K562 (cell line): ENCODE data around the gene RXRA. TPM values are rescaled to one million over a fixed set of nuclear protein-coding genes. Genes with fewer than 3 reads are reported as not detected.

Experiments
- ATAC-seq: fragments of 200-7000 bp; cut with Tn5 transposase; 3 replicates; pipeline ENCODE4 v1.9.1; 2020; ENCODE audit warnings: moderate library complexity
- BruUV-seq: library from RNA; stranded (reverse); fragments of 400-500 nt; replicated peaks from 2 replicates; lab custom pipeline; 2021; lab: Mats Ljungman, UMichigan
- CTCF ChIA-PET: fragments of 300-600 bp; formaldehyde crosslinking; extraction: SDS; loops from one replicate; lab custom pipeline; 2021; ENCODE audit warnings: low intra/inter-chr PET ratio; lab: Yijun Ruan, JAX
- POLR2A ChIA-PET: fragments of 300-600, 350-650 bp; sonication (Branson Sonifier 250); formaldehyde crosslinking; extraction: SDS; loops from one replicate; lab custom pipeline; 2021; ENCODE audit warnings: antibody characterized with exemption, inconsistent platforms; lab: Yijun Ruan, JAX
- DNase-seq, 4 experiments: peaks; one replicate each; pipeline versions ENCODE4 v3.0.0 to v3.0.0-alpha.2; 2011 to 2018; ENCODE audit warnings: low spot score in 3 of 4, mixed read lengths in 3 of 4; ENCODE audit errors: extremely low read depth in 1 of 4
- FAIRE-seq: peaks from 2 replicates; lab custom pipeline; 2011; peaks lifted over from hg19 to GRCh38; lab: Jason Lieb, UNC
- H2AFZ ChIP-seq: 2 replicates; pipeline ENCODE4 v1.6.0; 2011; ENCODE audit warnings: low read depth, low read length, control low read depth, inconsistent platforms
- H3K27ac ChIP-seq: fragments of 200-600 bp; 3 replicates; pipeline ENCODE4 v1.8.0; 2011; ENCODE audit warnings: low read depth, mild to moderate bottlenecking, control low read depth, inconsistent platforms, low read length, moderate library complexity, mixed read lengths; ENCODE audit errors: extremely low read depth
- H3K27me3 ChIP-seq, 2 experiments: fragments of 300-600 bp in 1 of 2; 2 replicates in 1 of 2; 3 replicates in 1 of 2; pipeline versions ENCODE4 v1.6.0 to v1.8.0; 2011; ENCODE audit warnings: inconsistent platforms in 2 of 2, low read length in 2 of 2, mild to moderate bottlenecking in 1 of 2, mixed read lengths in 1 of 2, moderate library complexity in 1 of 2; ENCODE audit not compliant: control insufficient read depth in 2 of 2, insufficient read depth in 2 of 2
- H3K36me3 ChIP-seq: fragments of 300-600 bp; 3 replicates; pipeline ENCODE4 v1.8.0; 2011; ENCODE audit warnings: mild to moderate bottlenecking, low read length, inconsistent platforms; ENCODE audit not compliant: control insufficient read depth, insufficient read depth
- H3K4me1 ChIP-seq, 2 experiments: fragments of 200-600 bp in 1 of 2; replicated peaks in 1 of 2; 2 replicates in 1 of 2; 3 replicates in 1 of 2; pipeline versions ENCODE4 v1.5.1 to v1.8.0; 2011; ENCODE audit warnings: inconsistent platforms in 2 of 2, low read length in 2 of 2, mild to moderate bottlenecking in 1 of 2, mixed read lengths in 1 of 2, moderate library complexity in 1 of 2; ENCODE audit not compliant: control insufficient read depth in 2 of 2, insufficient read depth in 2 of 2
- H3K4me2 ChIP-seq: 2 replicates; pipeline ENCODE4 v1.6.1; 2011; ENCODE audit warnings: low read length, control low read depth, inconsistent platforms, mixed read lengths; ENCODE audit not compliant: insufficient read depth
- H3K4me3 ChIP-seq: fragments of 200-600 bp; sonication (generic), shearing (Covaris generic); 2 replicates; pipeline ENCODE4 v1.5.1; 2016; ENCODE audit warnings: control low read depth, inconsistent platforms
- H3K79me2 ChIP-seq: fragments of 200-600 bp; 3 replicates; pipeline ENCODE4 v1.8.0; 2011; ENCODE audit warnings: low read length, inconsistent platforms; ENCODE audit not compliant: control insufficient read depth, insufficient read depth
- H3K9ac ChIP-seq, 2 experiments: 2 replicates each; pipeline versions ENCODE4 v1.6.0 to v1.6.1; 2011; ENCODE audit warnings: low read depth in 2 of 2, low read length in 2 of 2, control low read depth in 1 of 2, inconsistent platforms in 1 of 2, mild to moderate bottlenecking in 1 of 2, mixed read lengths in 1 of 2; ENCODE audit not compliant: insufficient read depth in 1 of 2
- H3K9me1 ChIP-seq: one replicate; pipeline ENCODE4 v1.6.0; 2011; ENCODE audit warnings: inconsistent platforms, mild to moderate bottlenecking, low read length, moderate library complexity; ENCODE audit not compliant: control insufficient read depth, insufficient read depth
- H3K9me3 ChIP-seq: replicated peaks from 2 replicates; pipeline ENCODE4 v1.5.1; 2011; ENCODE audit warnings: low read depth, low read length, inconsistent platforms; ENCODE audit not compliant: control insufficient read depth, insufficient read depth
- H4K20me1 ChIP-seq: replicated peaks from 2 replicates; pipeline ENCODE4 v1.6.1; 2011; ENCODE audit warnings: low read length, inconsistent platforms, mixed read lengths; ENCODE audit not compliant: control insufficient read depth, insufficient read depth
- ATF3 ChIP-seq, 2 experiments: fragments of 450-650 bp in 1 of 2; sonication (generic) in 1 of 2; formaldehyde crosslinking in 1 of 2; IDR thresholded peaks in 1 of 2; conservative IDR thresholded peaks in 1 of 2; 2 replicates each; pipeline versions ENCODE4 v1.6.1 to v1.8.1; 2016 to 2023; ENCODE audit warnings: mild to moderate bottlenecking in 2 of 2, moderate library complexity in 2 of 2, inconsistent platforms in 1 of 2, missing genetic modification reagents in 1 of 2
- CTBP1 ChIP-seq: fragments of 450-650 bp; IDR thresholded peaks from 2 replicates; pipeline ENCODE4 v1.6.1; 2016; ENCODE audit warnings: borderline replicate concordance
- ESRRA ChIP-seq: fragments of 450-650 bp; IDR thresholded peaks from 2 replicates; pipeline ENCODE4 v1.6.1; 2014; ENCODE audit warnings: low read depth, mild to moderate bottlenecking, moderate library complexity, borderline replicate concordance
- FOSL1 ChIP-seq: fragments of 200-800 bp; sonication (Bioruptor generic); conservative IDR thresholded peaks from 2 replicates; pipeline ENCODE4 v1.6.1; 2016; ENCODE audit warnings: missing genetic modification characterization, missing compliant biosample characterization
- JUN ChIP-seq, 2 experiments: sonication (generic) in 1 of 2; formaldehyde crosslinking in 1 of 2; IDR thresholded peaks; 2 replicates each; pipeline versions ENCODE4 v1.6.1 to v1.8.0; 2012 to 2022; ENCODE audit warnings: borderline replicate concordance in 2 of 2, mild to moderate bottlenecking in 2 of 2, improper control_type of control experiment in 1 of 2, low read depth in 1 of 2, low read length in 1 of 2, missing genetic modification reagents in 1 of 2
- NR2C1 ChIP-seq, 2 experiments: fragments of 450-650 bp; IDR thresholded peaks; 2 replicates each; pipeline ENCODE4 v1.6.1; 2017; ENCODE audit warnings: mild to moderate bottlenecking in 2 of 2, antibody characterized with exemption in 1 of 2, inconsistent platforms in 1 of 2, missing compliant biosample characterization in 1 of 2, missing genetic modification characterization in 1 of 2
- RB1 ChIP-seq: fragments of 450-650 bp; IDR thresholded peaks from 2 replicates; pipeline ENCODE4 v1.6.1; 2017; ENCODE audit warnings: low read depth, mild to moderate bottlenecking
- TSC22D4 ChIP-seq: fragments of 450-650 bp; IDR thresholded peaks from 2 replicates; pipeline ENCODE4 v1.6.1; 2016; ENCODE audit warnings: missing genetic modification characterization, missing biosample characterization, control low read depth
- WGBS: fragments of 100-300 bp; shearing (Covaris generic); methylation state at CpG from one replicate; pipeline ENCODE4 v1.1.6; 2016; ENCODE audit warnings: low coverage, mixed read lengths; ENCODE audit not compliant: insufficient coverage; ENCODE audit errors: missing lambda C conversion rate; 5-methylcytosine and 5-hydroxymethylcytosine counted together
- in situ Hi-C: fragments of 300-500 bp; cut with MboI; formaldehyde crosslinking; loops from 4 replicates; pipeline ENCODE4 v1.15.0; 2018; ENCODE audit warnings: inconsistent platforms, mixed read lengths
- intact Hi-C: fragments of 100-400 bp; cut with micrococcal nuclease; formaldehyde crosslinking; loops from 2 replicates; pipeline ENCODE4 v1.14.2; 2022
- polyA plus RNA-seq, 8 experiments: library from polyadenylated mRNA; depleted of rRNA in 4 of 8; stranded (reverse) in 5 of 8; unstranded in 3 of 8; fragments of >200 nt; fragmentation: Nextera tagmentation in 2 of 8; fragmentation: Illumina TruSeq in 1 of 8; extraction: Ambion mirVana in 2 of 8; extraction: Trizol in 1 of 8; gene quantifications; 2 replicates each; pipeline versions ENCODE4 v1.2.1 to v1.2.3, GENCODE V29; 2011 to 2014; ENCODE audit warnings: inconsistent platforms in 1 of 8, missing spikeins in 1 of 8
- total RNA-seq, 7 experiments: library from RNA; depleted of rRNA in 6 of 7; stranded (reverse); fragments of >200 nt in 6 of 7; fragmentation: Illumina TruSeq in 2 of 7; extraction: Trizol in 2 of 7; gene quantifications; 2 replicates each; pipeline versions ENCODE4 v1.2.1 to v1.2.3, GENCODE V29; 2011 to 2021; ENCODE audit warnings: low replicate concordance in 1 of 7

The RXRA gene
- total and polyA plus RNA-seq, 9 of the 15 experiments (the other 6 are each of a cell fraction or from before 2014, with no cell fraction given), result 0.35 to 23.6 (median 4.6) TPM

- TF ChIP-seq ATF3 (IDR thresholded peaks at IDR 0.05) (peak; percentile 50), ATF3 (CRISPR knock-in tag; conservative IDR thresholded peaks at IDR 0.05) (no peak), ESRRA (peak; percentile 57; the same call in 1 of the 2 replicates), RB1 (no peak), JUN (IDR thresholded peaks at IDR 0.05; ENCODE audit: borderline replicate concordance, low read depth, low read length) (0 out of 2 replicates have a peak, but pooled peaks have one; percentile 35), JUN (CRISPR knock-in tag; IDR thresholded peaks at IDR 0.05; ENCODE audit: borderline replicate concordance) (no peak), NR2C1 (IDR thresholded peaks at IDR 0.05) (no peak; the same call in 1 of the 2 replicates), NR2C1 (tag; IDR thresholded peaks at IDR 0.05) (peak; percentile 54; the same call in 1 of the 2 replicates), CTBP1 (peak; percentile 25; the same call in 1 of the 2 replicates)
Observed at GRCh38 chr9:134459164-134459563, 132.9 kb downstream of the RXRA start (continued).

GRCh38 chr9:134459573-134459972 lies 133.3 kb downstream of the RXRA start:
- in situ Hi-C loops, result no loop called here
- H3K79me2 ChIP-seq, result no peaks in the 10 kb centered on the region
- CTCF ChIA-PET, result no interaction called here
- BruUV-seq, result no TSS peak
- 0 out of 2 replicates have a peak, but pooled peaks cover 2% of the 10 kb centered on the region for H3K9me3 ChIP-seq
- H3K27ac ChIP-seq, result no peak overlapping the region
- TF ChIP-seq FOSL1 (tag) (peak; percentile 57), TSC22D4 (tag) (no peak)
- TF ChIP-seq, all 486 proteins: peak for 1
- Histone ChIP-seq H3K9me1 (no peaks in the 10 kb centered on the region), H4K20me1 (peaks cover 4% of the 10 kb centered on the region; the same call in 1 of the 2 replicates), H3K36me3 (no peaks in the 10 kb centered on the region), H3K9ac (no peak overlapping the region), H2AFZ (no peak overlapping the region), H3K4me1 (peaks cover 0 to 38% of the 10 kb centered on the region in 2 experiments; a peak in 3 of 5 replicates), H3K27me3 (peaks cover 0 to 21% of the 10 kb centered on the region in 2 experiments; a peak in 3 of 5 replicates), H3K4me3 (no peak overlapping the region), H3K4me2 (no peak overlapping the region; the same call in 1 of the 2 replicates)
- POLR2A ChIA-PET, result interaction anchor here (0.6 to 1.2 kb wide), 3 partner anchors 10 to 18 kb away, joined by 3 to 5 read pairs (median 3); no protein-coding TSS in a partner anchor
- 4% methylated on average over 9 of the region's 10 CpGs for WGBS
- ATAC-seq, result no peak
- intact Hi-C loops, result no loop called here
- DNase-seq, result no peak
- FAIRE-seq, result no peak
